Measurements from ENCODE around the gene ZNF385B.

DNA sequence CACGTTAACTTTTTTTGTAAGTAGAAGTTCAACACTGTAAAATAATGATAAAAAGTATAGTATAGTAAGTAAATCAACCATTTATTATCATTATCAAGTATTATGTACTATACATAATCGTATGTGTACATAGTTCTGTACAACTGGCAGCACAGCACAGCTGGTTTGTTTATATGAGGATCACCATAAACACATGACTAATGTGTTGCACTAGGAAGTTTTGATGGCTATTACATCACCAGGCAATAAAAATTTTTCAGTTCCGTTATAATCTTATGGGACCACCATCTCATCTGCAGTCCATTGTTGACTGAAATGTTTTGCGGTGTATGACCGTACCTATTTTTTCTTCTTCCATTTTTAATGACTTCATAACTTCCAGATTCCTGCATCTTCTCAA is 39.2 kb upstream of the ZNF385B start:
- TF ChIP-seq, protein P1, sequence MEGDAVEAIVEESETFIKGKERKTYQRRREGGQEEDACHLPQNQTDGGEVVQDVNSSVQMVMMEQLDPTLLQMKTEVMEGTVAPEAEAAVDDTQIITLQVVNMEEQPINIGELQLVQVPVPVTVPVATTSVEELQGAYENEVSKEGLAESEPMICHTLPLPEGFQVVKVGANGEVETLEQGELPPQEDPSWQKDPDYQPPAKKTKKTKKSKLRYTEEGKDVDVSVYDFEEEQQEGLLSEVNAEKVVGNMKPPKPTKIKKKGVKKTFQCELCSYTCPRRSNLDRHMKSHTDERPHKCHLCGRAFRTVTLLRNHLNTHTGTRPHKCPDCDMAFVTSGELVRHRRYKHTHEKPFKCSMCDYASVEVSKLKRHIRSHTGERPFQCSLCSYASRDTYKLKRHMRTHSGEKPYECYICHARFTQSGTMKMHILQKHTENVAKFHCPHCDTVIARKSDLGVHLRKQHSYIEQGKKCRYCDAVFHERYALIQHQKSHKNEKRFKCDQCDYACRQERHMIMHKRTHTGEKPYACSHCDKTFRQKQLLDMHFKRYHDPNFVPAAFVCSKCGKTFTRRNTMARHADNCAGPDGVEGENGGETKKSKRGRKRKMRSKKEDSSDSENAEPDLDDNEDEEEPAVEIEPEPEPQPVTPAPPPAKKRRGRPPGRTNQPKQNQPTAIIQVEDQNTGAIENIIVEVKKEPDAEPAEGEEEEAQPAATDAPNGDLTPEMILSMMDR (IDR thresholded peaks at IDR 0.05) = no peak
- no peak for TF ChIP-seq POLR2A (IDR thresholded peaks at IDR 0.05)

Measured in heart left ventricle (tissue), 13 donors.